HG02623 (cell line): ENCODE measurements around the gene LIN7A.

ENCODE experiments used
- ATAC-seq: cut with Tn5 transposase; IDR thresholded peaks from one replicate; pipeline ENCODE4 v1.9.1; 2021; ENCODE audit warnings: moderate library complexity; ENCODE audit not compliant: unreplicated experiment

The LIN7A gene

DNA sequence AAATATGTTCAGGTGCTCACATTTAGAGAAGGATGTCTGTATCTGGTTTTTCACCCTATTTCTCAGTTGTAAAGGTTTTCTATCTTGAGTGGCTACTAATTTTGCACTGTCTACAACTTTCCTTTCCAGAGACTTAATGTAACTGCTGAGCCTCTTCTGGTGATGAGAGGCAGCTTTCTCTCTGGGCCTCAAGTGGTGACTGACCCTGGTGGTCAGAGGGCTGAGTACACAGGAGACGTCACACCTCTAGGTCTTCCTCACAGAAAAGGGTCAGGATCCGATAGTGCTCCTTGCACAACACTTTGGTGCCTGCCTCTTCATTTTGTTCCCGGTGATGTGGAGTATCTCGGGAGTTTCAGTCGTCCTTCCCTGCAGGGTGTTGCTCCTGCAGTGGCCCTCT lies 76.8 kb downstream of the LIN7A start:
- no peak for ATAC-seq

DNA sequence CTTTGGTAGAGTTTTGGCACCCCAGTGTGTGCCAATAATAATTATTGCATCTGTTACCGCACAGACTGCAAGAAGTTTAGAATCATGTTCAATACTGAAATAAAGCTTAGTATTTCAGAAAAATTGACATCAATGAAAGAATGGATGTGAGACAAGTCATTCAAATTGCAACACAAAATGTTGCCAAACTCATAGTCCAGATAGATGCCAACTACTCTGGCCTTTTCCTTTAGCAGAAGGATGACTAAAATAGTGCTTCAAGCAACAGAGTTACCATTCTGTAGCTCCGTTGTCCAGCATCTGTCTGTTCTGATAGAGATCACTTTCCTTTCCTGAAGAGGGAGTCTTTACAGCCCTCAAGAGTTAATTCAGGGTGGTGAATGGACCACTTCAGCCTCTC lies 77.5 kb downstream of the LIN7A start:
- no peak for ATAC-seq

DNA sequence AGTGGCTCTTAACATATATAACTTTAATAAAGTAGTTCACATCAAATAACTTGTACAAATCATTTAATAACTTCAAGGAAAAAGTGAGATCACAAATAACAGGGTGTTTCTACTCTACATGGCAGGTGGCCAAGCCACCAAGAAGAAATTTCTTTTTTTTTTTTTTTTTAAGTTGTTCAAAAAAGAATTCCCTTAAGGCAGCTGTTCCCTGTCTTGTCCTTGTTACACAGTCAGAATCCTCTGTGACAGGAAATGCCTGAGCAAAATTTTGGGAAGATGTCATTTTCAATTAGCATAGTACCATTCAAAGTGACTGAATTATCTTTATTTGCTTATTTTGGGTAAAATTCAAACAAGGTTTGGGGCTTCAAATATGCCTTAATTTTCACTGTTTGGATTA lies 79.4 kb downstream of the LIN7A start:
- ATAC-seq, result no peak

DNA sequence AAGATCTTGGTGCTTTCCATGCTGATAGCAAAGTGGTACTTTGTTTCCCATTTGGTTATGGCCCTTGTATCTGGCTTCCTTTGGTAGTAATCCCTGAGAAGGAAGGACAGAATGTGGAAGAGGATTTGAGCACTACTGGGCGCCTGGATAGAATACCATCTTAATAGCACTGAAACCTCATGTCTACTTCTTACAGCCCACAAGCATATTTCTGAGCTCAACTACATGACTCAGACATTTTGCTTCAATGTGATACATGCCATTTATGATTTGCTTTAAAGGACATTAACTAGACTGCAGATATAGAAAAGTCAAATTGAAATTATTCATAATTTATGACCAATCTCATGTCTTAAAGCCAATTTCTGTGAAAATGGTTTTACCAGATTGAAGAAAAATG lies 80.4 kb downstream of the LIN7A start:
- ATAC-seq, result no peak

DNA sequence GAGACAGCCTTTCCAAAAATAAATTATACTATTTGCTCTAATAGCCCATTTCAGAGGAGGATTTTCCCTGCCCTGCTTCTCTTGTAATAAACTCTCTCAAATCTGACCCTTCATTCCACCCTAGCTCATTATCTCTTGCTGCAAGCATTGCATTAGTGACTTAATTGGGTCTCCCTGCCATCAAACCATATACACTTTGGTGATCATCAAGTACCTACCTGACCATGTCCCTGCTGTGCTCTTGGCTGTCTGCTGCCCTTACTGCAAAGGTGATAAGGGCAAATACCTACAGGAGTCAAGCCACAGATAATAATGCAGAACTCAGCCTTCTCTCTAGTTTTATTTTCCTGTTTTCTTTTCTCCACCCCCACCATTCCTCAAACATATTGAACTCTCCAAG lies 88.4 kb downstream of the LIN7A start:
- ATAC-seq, result no peak

DNA sequence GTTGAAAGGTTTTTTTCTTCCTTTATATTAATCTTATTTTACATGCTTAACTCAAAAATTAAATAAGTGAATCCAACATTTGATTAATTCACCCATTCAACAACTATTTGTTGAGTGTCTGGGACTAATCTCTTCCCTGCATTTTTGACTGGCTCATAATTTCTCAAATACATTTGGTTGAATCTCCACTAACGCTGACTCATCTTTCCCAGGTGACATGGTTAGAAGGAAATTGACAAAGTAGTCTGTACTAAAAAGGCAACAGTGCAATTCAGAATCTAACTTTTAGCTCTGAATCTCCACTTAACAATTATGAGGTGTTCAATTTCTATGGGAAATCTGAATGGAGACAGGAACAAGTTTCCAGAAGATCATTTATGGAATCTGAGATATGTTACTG lies 88.9 kb downstream of the LIN7A start:
- ATAC-seq, result no peak

DNA sequence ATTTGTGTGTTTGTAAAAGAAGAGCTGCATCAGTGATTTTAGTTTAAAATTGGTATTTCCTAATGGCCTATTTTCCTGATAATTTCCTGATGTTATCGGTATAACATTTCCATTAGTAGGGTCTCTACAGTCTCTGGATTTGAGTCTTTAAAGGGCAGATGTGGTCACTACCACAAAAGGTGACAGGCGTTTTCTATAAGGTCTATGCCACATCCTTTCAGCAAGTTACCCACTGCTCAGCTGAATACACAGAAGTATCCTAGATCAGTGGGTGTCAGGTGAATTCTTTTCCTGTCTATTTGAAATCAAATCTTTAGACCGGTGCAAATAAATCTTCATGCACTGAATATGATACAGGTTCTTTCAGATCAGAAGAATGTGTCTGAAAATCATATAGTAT lies 90.2 kb downstream of the LIN7A start:
- no peak for ATAC-seq

DNA sequence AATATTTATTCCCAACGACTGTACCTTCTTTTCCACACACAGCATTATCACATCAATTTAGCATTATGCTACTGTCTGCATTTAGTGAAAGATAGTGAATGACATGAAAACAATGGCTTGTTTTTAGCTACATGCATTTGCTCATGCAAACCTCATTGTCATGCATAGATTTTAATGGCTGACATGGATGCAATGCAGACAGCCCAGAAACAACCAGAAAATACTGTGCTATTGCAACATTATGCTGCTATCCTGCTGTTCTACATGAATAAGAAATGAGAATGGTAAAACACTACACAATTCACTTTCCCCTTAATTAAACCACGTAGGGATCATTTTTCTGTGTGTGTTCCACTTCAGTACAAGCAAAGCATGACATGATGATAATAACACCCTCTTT lies 90.8 kb downstream of the LIN7A start:
- ATAC-seq, result no peak

DNA sequence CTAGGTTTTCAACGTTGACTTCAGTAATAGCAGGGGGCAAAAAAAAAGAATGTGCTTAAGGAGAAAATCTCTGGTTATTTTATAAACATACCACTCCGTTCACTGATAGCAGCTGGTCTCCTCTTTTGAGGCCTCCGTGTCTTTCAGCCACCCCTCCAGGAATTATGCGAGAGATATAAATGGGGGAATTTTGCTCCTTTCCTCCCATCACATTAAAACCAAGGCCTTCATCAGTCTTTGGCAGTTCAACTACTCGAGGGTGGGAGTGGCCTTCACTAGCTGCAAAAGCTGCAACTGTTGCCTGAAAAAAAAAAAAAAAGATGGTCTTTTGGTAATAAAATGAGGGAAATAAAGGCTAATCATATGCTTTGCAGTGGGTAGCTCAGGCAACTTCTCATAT lies 92.1 kb downstream of the LIN7A start:
- ATAC-seq, result no peak

DNA sequence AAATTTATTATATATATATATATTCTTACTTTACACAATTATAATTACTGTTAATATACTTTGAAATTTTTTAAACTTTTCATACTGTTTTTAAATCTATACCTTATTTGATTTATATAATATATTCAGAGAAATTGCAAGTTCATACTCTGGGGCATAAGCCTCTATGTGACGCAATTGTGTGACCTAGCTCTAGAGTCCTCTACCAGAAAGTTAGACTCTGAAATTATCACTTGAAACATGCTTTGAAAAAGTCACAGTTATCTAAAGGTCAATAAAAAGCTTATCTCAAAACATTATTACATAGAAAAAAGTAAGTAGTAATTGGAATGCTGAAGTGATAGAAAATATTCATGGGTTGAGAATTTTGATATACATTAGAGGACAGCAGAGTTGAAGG lies 93.8 kb downstream of the LIN7A start:
- ATAC-seq, result no peak

DNA sequence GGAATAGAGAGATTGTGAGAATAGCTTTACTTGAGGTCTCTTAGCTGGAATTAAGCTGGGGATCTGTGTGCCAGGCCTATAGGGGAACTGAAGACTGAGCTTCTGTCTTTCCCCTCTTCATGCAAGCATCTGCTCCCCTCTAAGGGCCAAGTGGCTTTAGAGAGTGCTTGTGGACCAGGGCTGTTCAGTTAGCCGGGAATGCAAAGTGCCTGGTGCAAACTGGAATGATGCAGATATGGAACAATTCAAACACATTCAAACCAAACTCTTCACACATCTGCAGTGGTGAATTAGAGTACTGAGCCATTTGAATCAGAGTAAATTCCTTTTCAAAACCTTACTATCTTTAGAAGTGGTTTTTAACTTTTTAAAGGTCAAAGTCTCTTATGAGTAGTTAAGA lies 99.0 kb downstream of the LIN7A start:
- ATAC-seq, result peak; percentile 49

DNA sequence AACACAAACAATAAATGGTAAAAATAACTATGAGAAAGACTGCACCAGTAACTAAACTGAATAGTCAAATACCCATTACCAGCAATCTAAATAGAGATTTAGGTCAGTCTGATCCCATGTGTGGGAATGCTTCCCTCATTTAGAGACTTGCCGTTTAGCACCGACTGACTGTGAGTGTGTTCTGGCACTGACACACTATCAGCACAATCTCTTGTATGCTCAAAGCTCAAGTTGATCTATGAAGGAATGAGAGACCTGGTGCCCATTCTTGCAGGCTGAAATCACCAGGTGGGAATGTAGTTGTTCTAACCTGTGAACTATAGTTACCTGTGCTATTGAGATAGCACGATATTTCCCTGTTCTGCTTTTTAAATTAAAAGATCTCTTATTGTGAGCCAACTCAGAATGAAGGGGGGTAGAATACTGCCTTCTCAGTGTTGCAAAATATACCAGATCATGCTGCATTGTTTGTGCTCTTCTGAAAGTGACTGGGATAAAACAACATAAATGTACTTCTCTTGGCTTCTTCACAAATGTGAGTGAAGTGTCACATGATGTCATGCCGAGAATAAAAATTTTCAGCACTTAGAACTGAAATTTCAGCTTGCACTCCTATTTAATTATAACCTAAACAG lies 99.6 kb downstream of the LIN7A start:
- ATAC-seq, result peak; percentile 3

DNA sequence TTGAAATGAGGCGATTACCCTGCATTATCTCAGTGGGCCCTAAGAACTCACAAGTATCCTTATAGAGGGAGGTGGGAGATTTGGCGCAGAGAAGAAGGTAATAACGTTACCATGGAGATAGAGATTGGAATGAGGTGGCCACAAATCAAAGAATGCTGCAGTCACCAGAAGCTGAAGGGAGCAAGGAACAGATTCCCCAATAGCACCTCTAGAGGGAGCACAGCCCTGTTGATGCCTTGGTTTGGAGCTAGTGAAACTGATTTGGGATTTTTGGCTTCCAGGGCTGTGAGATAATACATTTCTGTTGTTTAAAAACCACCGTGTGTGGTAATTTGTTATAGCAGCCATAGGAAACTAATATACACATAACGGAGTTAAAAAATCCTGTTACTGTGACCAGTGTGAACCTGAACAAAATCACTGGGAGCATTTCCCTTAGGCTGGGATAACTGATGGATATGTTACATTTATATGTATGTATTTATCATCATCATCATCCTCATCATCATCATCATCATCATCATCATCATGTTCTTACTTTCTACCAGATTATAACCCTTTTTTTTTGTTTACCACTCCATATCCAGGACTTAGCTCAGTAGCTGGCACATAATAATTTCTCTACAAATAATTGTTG lies 100.3 kb downstream of the LIN7A start:
- ATAC-seq, result peak; percentile 51

DNA sequence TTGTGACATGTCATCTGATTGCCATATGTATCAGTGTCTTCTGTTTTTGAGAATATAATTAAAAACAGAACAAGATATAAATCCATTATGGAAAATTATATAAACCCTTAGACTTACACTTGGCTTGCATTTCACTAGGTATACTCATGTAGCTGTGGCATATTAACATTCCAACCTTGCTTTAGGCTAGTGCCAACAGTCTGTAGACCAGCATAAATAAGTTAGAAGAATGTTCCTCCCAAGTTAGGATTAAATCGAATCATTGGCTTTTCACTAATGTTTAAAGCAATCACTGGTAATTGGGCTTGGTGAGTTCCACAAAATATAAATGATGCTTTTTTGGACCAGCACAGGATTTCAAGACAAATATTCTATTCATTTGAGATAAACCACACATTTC lies 103.0 kb downstream of the LIN7A start:
- no peak for ATAC-seq

DNA sequence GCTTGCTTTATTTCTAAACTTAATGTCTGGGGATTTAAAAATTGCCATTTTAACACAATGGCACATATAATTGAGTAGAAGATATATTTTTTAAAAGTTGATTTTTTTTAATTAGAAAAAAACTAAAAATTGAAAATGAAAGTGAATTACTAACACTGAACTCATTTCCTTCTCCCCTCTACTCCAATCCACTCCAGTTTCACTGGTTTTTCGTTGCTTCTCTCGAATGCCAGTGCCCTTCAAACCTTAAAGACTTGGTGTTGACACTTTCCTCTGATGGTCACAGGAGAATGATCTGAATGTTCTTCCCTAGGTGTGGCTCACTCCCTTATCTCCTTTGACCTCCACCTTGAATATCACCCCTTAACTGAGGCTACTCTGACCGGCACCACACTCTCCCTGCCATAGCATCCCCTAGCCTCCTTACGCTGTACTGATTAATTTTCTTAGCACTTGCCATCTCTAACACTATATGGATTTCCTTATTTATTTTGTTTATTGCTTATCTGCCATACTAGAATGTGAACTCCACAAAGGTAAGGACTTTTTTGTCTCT lies 107.1 kb downstream of the LIN7A start:
- no peak for ATAC-seq

DNA sequence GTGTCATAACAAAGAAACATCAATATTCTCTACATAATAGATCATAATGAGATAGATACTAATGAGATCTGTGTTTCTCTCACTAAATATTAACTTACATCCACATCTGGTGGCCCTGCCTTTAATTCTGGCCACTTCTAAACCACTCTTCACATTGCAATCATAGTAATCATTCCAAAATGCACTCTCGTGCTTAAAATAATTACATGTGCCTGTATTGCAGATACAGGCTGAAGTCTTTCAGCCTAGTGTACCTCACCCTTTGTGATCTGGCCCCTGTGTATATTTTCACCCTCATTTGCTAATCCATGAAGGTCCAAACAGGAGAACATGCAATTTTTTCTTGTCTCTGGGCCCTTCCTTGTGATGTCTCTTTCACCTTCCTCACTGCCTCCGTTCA lies 108.0 kb downstream of the LIN7A start:
- no peak for ATAC-seq

DNA sequence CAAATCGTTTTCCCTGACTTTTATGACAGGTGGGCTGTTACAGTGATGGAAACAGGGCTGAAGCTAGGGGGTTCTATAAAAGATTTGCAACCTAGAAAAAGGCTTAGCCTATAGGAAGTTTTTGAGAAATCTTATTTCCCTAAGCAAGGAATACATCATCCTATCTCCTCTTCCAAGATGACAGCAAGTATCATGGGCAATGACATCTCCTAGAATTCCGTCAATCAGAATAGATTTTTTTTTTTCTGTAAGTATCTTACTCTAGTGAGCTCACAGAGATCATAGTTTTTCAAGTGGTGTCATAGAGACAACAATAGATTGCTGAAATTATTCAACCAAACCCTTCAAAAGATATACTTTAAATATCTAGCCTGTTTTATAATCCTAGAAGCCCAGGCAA lies 112.2 kb downstream of the LIN7A start:
- no peak for ATAC-seq

DNA sequence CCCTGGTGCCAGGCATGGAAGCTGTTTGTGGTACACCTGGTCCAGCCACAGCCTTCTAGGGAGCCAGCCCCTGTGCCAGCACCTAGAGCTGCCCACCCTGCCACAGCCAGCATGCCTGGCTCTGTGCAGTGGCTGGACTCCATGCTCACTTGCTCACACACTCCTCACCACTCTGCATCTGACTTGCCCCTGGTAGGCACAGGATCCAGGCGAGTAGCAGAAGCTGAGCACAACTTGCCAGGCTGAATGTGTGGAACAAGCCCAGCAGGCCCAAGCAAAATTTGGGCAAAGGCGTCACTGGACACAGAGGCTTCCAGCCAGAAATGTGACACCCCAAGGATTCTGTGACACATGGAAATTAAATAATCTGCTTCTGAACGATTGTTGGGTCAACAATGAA lies 114.3 kb downstream of the LIN7A start:
- ATAC-seq, result no peak

DNA sequence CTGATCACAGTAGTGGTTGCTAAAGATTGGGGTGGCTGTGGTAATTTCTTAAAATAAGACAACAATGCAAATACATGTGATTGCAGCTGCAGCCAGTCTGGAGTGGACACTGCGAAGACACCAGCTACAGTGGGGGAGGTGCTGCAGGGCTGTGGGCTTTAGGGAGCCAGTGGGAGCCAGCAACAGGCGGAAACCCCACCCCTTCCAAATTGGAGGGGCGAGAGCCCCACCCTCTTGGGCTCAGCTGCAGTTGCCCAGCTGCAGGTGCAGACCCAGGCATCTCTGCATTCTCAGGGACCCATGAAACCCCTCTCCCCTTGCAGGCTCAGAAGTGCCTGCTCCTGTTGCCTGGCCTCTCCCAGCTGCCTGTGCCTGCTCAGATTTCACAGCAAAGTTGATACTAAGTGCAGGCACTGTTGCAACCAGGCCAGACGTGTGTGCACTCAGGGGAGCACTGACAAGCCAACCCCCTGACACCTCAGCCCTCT lies 116.2 kb downstream of the LIN7A start:
- peak; percentile 34 for ATAC-seq

DNA sequence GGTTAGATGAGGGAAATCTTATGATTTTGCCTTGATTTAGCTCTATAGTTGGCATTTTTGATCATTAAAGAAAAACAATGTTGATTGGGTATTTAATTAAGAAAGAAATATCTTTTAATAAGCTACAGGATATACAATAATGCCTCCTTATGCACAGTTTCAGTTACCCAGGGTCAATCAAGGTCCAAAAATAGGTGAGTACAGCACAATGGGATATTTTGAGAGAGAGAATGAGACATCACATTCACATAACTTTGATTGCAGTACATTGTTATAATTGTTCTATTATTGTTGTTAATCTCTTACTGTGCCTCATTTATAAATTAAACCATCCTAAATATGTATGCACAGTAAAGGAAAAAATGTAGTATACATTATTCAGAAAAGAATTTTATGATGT lies 118.9 kb downstream of the LIN7A start:
- no peak for ATAC-seq

DNA sequence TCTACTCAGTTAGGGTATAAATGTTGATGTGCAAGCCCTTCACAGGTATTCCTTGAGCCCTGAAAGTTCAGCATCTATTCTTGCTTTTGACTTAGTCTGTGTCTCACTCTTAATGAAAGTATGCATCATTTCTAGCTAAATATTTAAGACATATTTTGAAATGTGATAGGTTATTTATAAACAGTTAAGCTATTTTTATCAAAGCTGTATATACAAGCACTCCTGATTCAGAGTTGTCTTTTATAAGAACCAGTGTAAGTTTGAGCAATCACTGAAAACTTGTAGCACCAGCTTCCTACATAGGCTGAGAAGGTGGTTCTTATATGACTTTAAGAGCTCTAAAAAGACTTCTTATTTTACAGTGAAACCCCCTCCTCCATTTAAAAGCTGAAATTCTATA lies 122.4 kb downstream of the LIN7A start:
- ATAC-seq, result no peak

DNA sequence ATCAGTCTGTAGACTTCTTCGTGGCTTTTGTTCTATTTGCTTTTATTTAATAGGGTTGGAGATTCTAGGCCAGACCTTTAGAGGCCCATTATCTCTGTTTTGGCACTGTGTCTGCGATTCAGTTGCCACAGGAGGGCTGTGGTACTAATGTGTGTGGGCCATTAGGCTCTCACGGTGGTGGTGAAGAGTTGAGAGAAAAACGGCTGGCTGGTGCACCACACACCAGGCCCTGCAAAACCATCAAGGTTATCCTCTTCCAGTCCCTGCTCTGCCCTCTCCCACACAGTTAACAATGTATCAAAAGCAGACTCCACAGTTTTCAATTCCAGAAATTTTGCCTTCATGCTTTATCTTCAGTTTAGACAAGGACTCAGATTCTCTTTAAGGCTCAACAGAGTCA lies 123.3 kb downstream of the LIN7A start:
- ATAC-seq, result peak; percentile 4

DNA sequence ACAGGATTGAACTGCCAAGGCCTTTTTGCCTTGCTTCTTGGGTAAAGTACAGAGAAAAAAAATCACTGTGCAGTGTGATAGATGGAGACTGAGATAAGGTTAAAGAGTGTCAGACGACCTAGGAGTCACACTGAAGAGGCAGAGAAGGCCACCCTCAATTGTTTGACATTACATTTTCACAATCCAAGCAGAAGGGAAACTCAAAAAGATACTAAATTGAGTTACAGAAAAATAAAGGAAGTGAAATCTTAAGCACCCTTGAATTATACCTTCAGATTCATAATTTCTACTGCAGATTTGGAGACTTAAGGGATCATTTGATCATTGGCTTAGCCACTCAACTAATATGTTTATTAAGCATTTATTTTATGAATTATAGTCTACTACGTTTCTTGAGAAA lies 123.9 kb downstream of the LIN7A start:
- ATAC-seq, result peak; percentile 41
